AG10803 (cell line): ENCODE data around the gene BCL11A.
"Not testable (repeated sequence)": the region's sequence is repeated elsewhere in the genome, so short reads cannot be mapped to it uniquely, and the experiment has no call there.

ENCODE experiments used
- DNase-seq: peaks from one replicate; pipeline ENCODE4 v3.0.0; 2010; ENCODE audit warnings: low read depth
- H3K4me3 ChIP-seq: 2 replicates; pipeline ENCODE4 v1.5.1; 2011; ENCODE audit warnings: mild to moderate bottlenecking, low read length, control low read depth
- CTCF ChIP-seq: conservative IDR thresholded peaks from 2 replicates; pipeline ENCODE4 v1.5.1; 2011; ENCODE audit warnings: mild to moderate bottlenecking, low read length, control low read depth, inconsistent platforms

The BCL11A gene

DNA sequence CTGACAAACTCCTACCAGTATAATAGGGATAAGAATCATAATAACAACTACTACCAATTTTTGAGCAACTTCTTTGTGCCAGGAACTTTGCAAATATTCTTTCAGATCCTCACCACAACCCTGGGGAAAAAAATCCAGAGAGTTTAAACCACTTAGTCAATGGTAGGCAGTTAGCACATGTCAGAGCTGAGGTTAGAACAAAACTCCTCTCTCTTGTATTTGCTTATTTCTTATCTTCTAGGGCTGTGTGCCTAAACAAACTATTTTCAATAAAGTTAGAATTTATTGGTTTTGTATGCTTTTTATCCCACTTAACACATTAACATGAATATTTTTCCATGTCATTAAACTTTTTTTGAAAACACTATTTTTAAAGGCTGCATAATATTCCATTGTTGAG lies 127.1 kb downstream of the BCL11A start:
- no peak for DNase-seq
- no peak for TF ChIP-seq CTCF
- no peak overlapping the region for H3K4me3 ChIP-seq

DNA sequence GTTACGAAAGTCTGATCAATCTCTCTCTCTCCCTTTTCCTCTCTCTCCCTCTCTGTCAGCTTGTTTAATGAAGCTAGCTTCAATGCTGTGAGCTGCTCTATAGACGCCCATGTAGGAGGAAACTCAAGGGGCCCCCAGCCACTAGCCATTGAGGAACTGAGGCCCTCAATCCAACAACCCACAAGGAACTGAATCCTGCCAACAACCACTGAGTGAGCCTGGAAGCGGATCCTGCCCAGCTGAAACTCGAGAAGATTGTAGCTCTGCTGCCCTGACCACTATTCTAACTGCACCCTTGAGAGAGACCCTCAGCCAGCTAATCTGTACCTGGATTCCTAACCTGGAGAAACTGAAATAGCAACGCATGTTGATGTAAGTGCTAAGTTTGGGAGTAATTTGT lies 129.2 kb downstream of the BCL11A start:
- no peak for DNase-seq
- no peak overlapping the region for H3K4me3 ChIP-seq
- TF ChIP-seq CTCF = no peak

- no peak overlapping the region for H3K4me3 ChIP-seq
- TF ChIP-seq CTCF = no peak
- no peak for DNase-seq
These were observed 129.9 kb downstream of the BCL11A start for GRCh38 chr2:60423505-60423904.

DNA sequence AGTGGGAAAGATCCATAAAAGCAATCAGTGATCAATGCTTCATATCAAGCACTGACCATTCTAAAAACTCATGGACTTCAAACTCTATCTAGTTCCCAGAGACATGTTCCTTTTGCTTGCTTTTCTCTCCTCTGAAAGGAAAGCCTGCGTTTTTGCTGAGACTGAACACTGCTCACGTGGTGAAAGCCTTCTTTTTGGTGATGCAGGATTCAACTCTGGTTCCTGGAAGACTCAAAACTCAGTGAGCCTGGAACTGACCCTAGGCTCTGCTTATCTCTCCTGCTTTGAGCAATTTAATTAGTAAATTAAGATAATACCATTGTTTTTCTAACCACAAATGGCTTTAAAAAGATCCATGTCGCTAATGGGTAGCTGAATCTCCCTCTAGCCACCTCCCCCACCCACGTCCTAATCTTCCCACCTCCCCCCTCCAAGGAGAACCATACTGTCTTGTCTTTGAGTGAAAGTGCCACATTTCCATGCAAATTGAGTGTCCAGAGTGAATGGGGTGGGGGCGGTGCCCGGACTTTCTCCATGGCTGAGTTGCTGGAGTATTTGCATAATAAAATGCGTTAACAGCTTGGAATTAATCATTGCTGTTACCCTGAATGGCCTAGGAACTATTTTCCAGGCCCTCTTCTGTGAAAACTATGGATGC lies 130.5 kb downstream of the BCL11A start:
- H3K4me3 ChIP-seq = no peak overlapping the region
- no peak for TF ChIP-seq CTCF
- DNase-seq = no peak

GRCh38 chr2:60417210-60417609 lies 136.2 kb downstream of the BCL11A start:
- DNase-seq, H3K4me3 ChIP-seq: not testable (repeated sequence)

- peak; percentile 34 for DNase-seq
- no peak for TF ChIP-seq CTCF
- no peak overlapping the region for H3K4me3 ChIP-seq
These were observed 137.0 kb downstream of the BCL11A start for GRCh38 chr2:60416221-60417008.

DNA sequence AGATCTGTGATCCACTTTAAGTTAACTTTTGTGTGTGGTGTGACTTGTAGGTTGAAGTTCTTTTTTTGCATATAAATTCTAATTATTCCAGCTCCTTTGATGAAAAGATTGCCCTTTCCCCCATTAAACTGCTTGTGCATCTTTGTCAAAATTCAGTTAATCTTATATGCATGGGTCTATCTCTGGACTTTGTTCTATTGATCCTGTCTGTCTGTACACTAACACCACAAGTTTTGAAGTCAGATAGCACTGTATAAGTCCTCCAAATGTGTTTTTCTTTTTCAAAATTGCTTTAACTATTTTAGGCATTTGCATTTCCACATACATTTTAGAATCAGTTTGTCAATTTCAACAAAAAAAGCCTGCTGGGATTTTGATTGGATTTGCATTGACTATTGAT lies 137.6 kb downstream of the BCL11A start:
- H3K4me3 ChIP-seq = no peak overlapping the region
- no peak for TF ChIP-seq CTCF
- no peak for DNase-seq
